ENCODE measurements around the gene ARHGAP23. TPM values are rescaled to one million over a fixed set of nuclear protein-coding genes. Genes with fewer than 3 reads are reported as not detected.

The ARHGAP23 gene
- total and polyA plus RNA-seq, 7 donors = 0.69 to 42.1 (median 11.2) TPM

DNA sequence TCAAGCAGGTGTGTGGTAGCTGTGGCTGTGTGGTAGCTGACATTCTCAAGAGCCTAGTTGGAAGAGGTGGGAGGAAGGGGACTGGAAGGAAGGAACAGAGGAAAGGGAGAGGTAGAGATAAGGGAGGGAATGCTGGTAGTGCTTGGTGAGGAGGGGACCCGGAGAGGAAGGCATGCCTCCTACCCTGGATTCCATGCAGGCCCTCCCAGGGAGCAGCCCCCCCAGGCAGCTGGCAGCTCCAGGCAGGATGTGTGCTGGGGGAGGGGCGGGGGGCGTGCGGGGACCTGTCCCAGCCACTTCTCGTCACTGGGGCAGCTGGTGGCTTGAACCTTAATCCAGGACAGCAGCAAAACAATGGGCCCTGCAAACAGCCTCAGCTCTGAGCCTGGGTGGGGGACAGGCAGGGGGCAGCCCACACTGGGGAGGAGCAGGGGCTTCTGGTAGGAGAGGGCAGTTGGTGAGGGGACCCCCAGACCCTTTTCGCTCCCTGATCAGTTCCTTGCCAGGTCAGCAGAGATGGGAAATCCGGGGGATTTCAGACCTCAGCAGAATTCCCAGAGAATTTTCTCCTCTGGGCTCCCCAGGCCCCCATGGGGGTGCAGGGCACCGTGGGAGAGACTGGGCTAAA lies 27.1 kb downstream of the ARHGAP23 start:
- WGBS, 2 donors = 60 to 76% methylated on average over 8 of the region's 8 CpGs
- peaks cover 0 to 26% (median 16%) of the 10 kb centered on the region in 4 donors for H3K36me3 ChIP-seq
- no peak for DNase-seq
- TF ChIP-seq POLR2AphosphoS5 (IDR thresholded peaks at IDR 0.05) = no peak
- TF ChIP-seq, protein P1, sequence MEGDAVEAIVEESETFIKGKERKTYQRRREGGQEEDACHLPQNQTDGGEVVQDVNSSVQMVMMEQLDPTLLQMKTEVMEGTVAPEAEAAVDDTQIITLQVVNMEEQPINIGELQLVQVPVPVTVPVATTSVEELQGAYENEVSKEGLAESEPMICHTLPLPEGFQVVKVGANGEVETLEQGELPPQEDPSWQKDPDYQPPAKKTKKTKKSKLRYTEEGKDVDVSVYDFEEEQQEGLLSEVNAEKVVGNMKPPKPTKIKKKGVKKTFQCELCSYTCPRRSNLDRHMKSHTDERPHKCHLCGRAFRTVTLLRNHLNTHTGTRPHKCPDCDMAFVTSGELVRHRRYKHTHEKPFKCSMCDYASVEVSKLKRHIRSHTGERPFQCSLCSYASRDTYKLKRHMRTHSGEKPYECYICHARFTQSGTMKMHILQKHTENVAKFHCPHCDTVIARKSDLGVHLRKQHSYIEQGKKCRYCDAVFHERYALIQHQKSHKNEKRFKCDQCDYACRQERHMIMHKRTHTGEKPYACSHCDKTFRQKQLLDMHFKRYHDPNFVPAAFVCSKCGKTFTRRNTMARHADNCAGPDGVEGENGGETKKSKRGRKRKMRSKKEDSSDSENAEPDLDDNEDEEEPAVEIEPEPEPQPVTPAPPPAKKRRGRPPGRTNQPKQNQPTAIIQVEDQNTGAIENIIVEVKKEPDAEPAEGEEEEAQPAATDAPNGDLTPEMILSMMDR (IDR thresholded peaks at IDR 0.05) = no peak
- TF ChIP-seq POLR2A (IDR thresholded peaks at IDR 0.05) = no peak
- no peak for TF ChIP-seq EP300 (IDR thresholded peaks at IDR 0.05)
- no peak overlapping the region for H3K4me3 ChIP-seq
- H3K27me3 ChIP-seq = no peaks in the 10 kb centered on the region
- peaks cover 0 to 71% (median 59%) of the 10 kb centered on the region in 4 donors for H3K4me1 ChIP-seq
- no peaks in the 10 kb centered on the region for H3K9me3 ChIP-seq
- intact Hi-C loops (cut with DNase I) = no loop called here
- peak overlapping the region; percentile 81 to 92 (median 87) for H3K27ac ChIP-seq

DNA sequence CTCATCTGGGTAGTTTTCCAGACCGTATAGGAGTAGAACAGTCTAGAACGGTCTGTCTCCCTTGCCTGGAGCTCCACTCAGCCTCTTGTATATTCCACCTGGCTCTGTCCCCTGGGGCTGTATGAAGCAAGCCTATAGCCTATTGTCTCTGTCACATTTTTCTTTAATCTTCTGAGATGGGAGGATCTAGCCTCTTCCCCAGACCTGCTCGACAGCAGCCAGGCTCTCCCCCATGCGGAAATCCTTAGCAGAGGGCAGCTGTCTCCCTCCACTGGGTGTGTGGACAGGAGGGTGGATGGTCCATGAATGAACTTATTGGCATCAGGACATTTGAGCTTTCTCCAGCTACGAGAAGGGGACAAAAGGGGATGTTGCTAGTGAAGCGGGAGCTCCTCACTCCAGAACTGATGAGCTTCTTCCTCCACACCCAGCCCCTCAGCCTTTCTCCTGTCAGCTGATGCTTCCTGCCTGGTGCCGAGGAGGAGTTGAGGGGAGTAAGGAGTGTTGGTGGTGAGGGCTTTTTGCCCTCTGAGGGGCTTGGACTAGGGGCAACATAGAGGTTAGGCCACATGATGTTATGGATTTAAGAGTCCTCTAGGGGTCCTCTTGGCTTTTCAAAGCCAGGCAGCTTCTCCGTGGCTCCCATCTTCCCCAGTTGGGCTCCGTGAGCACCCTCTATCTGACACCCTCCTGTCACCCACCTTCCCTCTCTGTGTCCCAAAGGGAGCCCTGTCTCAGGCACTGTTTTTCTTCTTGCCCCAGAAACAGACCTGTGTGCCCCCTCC lies 28.0 kb downstream of the ARHGAP23 start:
- H3K27ac ChIP-seq = peak overlapping the region in 3 of 4 donors; percentile 81 to 92 (median 89)
- TF ChIP-seq, protein P1 (IDR thresholded peaks at IDR 0.05) = no peak
- TF ChIP-seq EP300 (IDR thresholded peaks at IDR 0.05) (no peak), POLR2A (IDR thresholded peaks at IDR 0.05) (no peak), POLR2AphosphoS5 (IDR thresholded peaks at IDR 0.05) (no peak)

GRCh38 chr17:38457577-38458371 lies 29.5 kb downstream of the ARHGAP23 start:
- Histone ChIP-seq H3K4me1 (peaks cover 0 to 51% (median 38%) of the 10 kb centered on the region in 4 donors), H3K27me3 (no peaks in the 10 kb centered on the region), H3K4me3 (no peak overlapping the region), H3K36me3 (peaks cover 0 to 36% (median 18%) of the 10 kb centered on the region in 4 donors), H3K9me3 (no peaks in the 10 kb centered on the region), H3K27ac (no peak overlapping the region)
- 91 to 92% methylated on average over 18 of the region's 18 CpGs for WGBS, 2 donors
- DNase-seq = no peak
- intact Hi-C loops (cut with DNase I) = no loop called here
- TF ChIP-seq, protein P1 (IDR thresholded peaks at IDR 0.05) = no peak
- no peak for TF ChIP-seq POLR2AphosphoS5 (IDR thresholded peaks at IDR 0.05)
- no peak for TF ChIP-seq POLR2A (IDR thresholded peaks at IDR 0.05)

More for the DNA sequence above, 28.0 kb downstream of the ARHGAP23 start:
- Histone ChIP-seq H3K36me3 (peaks cover 0 to 34% (median 18%) of the 10 kb centered on the region in 4 donors), H3K9me3 (no peaks in the 10 kb centered on the region), H3K4me3 (no peak overlapping the region), H3K27me3 (no peaks in the 10 kb centered on the region), H3K4me1 (peaks cover 0 to 63% (median 51%) of the 10 kb centered on the region in 4 donors)
- 84 to 90% methylated on average over 9 of the region's 9 CpGs for WGBS, 2 donors
- DNase-seq = no peak
- intact Hi-C loops (cut with DNase I) = no loop called here

DNA sequence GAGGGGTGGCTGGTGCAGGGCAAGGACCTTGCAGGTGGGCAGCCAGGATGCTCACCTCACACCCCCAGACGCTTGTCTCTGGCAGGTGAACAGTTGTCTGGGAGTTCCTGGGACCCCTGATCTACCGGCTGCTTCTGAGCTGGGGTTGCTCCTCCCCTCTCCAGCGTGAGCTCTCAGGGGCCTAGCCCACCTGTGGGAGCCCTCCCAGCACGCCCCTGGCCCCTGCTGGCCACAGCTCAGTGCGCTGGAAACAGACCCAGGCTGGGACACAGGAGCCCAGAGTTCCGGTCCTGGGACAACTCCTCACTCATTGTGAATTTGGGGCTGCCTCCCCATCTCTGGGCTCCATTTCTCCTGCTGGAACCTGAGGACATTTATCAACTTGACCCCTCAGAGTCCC lies 30.3 kb downstream of the ARHGAP23 start:
- H3K9me3 ChIP-seq = no peaks in the 10 kb centered on the region
- DNase-seq = no peak
- H3K4me1 ChIP-seq = peaks cover 0 to 52% (median 38%) of the 10 kb centered on the region in 4 donors
- WGBS, 2 donors = 89 to 91% methylated on average over 6 of the region's 6 CpGs
- intact Hi-C loops (cut with DNase I) = no loop called here
- no peak for TF ChIP-seq EP300 (IDR thresholded peaks at IDR 0.05)
- TF ChIP-seq POLR2AphosphoS5 (IDR thresholded peaks at IDR 0.05) = no peak
- TF ChIP-seq, protein P1 (IDR thresholded peaks at IDR 0.05) = no peak
- TF ChIP-seq POLR2A (IDR thresholded peaks at IDR 0.05) = no peak
- no peak overlapping the region for H3K27ac ChIP-seq
- H3K4me3 ChIP-seq = no peak overlapping the region
- H3K27me3 ChIP-seq = no peaks in the 10 kb centered on the region
- H3K36me3 ChIP-seq = peaks cover 0 to 36% (median 18%) of the 10 kb centered on the region in 4 donors
